GM19023 (cell line): ENCODE data around the gene ZNF385C.

ENCODE experiments used
- ATAC-seq: cut with Tn5 transposase; IDR thresholded peaks from one replicate; pipeline ENCODE4 v1.9.1; 2021; ENCODE audit warnings: mild to moderate bottlenecking, moderate library complexity; ENCODE audit not compliant: unreplicated experiment

Gene ZNF385C

DNA sequence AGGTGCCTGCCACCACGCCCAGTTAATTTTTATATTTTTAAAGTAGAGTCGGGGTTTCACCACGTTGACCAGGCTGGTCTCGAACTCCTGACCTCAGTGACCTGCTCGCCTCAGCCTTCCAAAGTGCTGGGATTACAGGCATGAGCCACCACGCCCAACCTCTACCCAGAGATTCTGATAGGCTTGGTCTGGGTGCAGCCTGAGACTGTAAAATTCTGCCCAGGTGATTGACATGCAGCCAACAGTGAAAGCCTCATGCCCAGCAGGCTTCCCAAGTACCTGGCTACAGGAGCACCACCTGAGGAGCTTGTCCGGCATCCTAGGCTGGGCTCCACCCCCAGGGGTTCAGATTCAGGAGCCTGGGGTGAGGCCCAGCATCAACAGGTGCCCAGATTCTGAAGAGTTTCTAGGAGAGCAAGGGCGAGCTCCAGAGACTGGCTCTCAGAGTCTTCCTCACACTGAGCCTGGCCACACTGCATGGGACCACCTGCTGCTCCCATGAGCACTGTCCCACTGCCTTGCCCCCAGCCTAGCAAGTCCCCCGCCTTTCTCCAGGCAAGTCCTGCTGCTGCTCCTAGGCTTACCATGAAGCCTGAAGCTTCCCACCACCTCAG, 16.6 kb downstream of the ZNF385C start:
- ATAC-seq: no peak

DNA sequence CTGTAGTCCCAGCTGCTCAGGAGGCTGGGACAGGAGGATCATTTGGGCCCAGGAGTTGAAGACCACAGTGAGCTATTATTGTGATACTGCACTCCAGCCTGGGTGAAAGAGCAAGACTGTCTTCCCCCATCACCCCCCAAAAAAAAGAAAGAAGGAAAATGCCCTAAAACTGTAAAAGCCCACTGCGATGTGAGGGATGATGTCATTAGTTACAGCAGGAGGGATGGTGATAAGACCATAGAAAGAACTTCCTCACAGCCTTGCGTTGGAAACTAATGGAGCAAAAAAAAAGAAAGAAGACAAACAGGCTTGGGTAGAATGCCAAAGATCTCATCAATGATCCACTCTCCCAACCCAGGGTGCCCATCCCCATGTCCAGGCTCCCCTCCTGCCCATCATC, 18.7 kb downstream of the ZNF385C start:
- ATAC-seq: no peak

GRCh38 chr17:42078396-42079043, 19.8 kb downstream of the ZNF385C start:
- ATAC-seq: no peak

DNA sequence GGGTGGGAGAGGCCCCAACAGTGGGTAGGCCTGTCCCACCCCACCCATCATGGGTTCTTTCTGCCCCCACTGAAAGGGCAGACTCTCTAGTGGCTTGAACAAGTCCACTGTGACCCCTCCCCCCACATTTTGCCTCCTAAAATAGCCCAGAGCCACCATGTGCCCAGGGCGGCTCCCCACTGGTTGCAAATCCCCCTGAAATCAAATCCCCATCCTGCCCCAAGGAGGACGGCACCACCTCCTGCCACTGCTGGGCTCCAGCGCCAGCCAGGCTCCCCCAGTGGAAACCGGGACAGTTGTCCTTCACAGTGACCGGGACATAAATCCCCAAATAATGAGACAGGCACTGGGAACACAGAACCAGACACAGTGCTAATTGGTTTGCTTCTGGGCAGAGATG, 20.5 kb downstream of the ZNF385C start:
- no peak for ATAC-seq

DNA sequence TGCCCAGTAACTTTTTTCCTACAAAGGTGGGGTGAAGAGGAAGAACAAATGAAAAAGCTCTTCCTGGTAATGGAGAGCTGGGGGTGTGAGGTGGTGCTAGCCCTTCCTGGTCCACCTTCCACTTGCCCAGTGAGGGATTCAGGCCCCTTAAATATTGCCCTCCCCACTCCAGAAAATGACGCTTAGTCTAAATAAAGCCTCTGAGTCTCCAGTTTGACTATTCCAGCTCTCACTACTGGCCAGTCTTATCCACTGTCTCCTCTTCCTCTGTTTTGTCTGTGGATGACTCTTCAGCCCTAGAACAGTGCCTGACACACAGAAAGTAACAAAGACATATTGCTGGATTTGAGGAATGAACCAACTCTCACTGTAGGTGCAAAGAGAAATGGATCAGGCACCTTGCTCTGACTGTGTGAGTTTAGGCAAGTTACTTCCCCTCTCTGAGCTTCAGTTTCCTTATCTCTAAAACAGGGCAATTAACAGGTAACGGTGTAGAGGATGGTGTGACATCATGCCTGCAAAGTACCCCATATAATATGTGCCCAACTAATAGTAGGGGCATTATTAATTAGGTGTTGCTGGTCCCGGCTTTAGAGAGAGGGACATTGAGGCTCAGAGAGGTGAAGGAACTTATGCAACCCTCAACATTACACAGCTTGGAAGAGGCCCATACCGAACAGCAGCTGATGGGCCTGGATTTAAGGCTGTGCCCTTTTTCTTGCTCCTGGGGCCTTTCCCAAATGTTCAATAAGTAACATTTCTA, 21.3 kb downstream of the ZNF385C start:
- no peak for ATAC-seq

DNA sequence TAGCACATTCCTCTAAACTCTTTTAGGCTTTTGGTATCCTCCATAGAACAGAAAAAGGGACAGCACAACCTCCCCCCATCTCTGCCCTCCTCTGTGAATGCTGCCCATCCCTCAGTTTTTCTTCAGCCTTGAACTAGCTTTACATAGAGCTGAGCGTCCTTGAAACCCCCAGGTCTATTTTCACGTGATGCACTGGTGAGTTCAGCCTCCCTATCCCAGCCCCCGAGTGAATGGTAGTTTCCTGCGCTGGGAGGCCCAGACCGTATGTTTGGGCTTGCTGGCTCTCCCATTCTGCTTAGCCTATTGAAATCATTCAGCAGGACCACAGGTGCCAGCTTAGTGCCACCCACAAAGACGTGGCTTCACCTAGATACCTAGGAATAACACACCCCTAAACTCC, 22.5 kb downstream of the ZNF385C start:
- no peak for ATAC-seq

DNA sequence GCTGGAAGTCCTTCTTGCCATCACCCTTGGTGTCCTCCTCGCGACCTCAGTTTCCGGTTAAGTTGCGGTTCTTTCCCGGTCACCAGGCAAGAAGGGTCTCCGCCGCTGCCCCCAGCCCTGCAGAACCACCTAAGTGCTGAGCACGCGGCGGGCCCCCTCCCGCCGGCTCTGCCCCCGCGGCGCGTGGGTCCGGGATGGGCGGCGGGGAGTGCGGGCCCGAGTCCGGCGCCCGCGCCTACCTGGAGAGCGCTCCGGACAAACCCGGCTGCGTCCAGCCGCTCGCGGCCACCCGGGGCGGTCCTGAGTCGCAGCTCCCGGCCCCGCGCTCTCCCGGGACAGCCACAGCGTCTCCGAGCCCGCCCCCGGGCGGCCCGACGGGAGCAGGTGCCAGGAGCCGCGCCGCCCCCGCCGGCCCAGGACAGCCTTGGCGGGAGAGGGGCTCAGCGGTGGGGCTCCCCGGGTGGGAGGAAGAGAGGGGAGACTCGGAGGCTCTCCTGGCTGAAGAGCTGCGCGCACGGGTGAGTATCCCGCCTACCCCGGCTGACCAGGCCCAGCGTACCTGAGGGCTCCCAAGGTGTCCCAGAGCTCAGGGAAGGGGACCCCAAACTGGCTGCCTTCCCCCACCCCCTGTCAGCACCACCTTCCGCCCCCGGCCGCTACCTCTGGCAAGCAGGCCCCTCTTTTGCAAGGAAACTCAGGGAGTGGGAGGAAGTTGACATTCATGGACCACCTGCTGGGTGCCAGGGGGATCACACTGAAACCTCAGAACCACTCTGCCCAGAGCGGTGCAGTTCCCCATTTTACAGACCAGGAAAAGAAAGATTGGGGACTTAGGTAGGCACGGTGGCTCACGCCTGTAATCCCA, 25.7 kb downstream of the ZNF385C start:
- no peak for ATAC-seq

DNA sequence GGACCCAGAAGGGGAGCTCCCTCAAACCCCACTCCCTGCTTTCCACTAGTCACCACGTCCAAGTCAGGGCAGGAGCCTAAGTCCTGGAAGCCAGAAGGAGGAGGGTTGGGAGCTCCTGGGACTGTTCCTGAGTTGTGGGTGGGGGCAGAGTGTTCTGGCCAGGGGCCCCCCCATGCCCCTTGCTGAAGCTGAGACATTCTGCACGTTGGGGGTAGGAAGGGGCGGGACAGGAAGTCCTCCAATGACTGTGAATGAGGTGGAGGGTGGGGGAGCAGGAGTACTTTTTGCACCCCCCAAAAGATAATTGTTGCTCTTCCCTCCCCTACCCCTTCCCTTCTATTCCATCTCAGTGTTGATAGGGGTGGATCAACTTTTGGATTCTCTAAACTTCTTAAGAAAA, 26.5 kb downstream of the ZNF385C start:
- ATAC-seq: no peak

- no peak for ATAC-seq
Observed at GRCh38 chr17:42068979-42069378, 29.3 kb downstream of the ZNF385C start.

DNA sequence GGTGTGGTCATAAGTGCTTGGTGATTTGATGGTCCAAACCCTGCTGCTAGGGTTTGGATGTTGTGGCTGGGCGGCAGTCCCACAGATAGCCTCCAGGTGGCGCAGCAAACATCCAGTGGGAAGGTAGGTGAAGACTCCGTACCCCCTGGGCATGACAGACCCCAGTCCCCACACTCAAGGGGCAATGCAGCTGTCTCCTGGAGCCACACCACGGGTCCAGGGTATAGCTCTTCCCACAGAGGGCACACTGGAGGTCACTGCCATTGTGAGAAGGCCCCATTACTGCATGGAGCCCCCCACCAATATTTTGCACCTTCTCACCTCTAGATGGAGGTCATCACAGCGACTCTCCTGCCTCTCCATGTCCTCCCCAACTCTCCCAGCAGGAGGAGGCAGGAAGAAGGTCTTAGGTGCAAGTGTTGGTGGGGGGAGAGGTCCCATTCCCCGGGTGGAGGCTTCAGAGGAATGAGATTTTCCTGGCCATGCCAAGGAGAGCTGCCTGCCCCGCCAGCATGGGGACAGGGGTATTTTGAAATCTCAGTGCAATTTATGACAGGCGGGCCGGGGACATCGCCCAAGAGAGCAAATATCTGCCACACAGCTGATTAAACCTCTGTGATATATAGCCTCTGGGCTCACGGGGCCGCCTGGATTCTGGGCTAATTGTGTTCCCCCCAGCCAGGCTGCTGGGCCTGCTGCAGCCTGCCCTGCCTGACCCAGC, 30.7 kb downstream of the ZNF385C start:
- no peak for ATAC-seq

GRCh38 chr17:42065201-42065600, 33.1 kb downstream of the ZNF385C start:
- ATAC-seq: no peak

DNA sequence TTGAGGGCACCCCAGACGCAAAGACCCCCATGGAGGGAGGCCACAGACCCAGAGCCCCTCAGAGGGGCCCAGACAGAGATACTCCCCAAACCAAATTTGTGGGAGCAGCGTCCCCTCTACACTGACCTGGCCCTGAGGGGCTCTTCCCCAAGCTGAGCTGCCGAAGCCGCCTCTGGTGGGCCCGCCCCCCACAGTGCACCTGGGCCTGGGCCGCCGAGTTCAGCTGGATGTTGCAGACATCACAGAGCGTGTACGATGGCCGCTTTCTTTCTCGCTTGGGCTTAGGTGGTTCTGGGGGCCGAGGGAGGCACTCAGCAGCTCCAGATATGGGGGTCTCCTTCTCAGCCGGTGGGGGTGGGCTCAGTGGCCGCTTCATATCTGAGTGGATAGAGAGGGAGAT, 35.6 kb downstream of the ZNF385C start:
- ATAC-seq: no peak

- no peak for ATAC-seq
Observed at GRCh38 chr17:42061646-42062487, 36.4 kb downstream of the ZNF385C start.

DNA sequence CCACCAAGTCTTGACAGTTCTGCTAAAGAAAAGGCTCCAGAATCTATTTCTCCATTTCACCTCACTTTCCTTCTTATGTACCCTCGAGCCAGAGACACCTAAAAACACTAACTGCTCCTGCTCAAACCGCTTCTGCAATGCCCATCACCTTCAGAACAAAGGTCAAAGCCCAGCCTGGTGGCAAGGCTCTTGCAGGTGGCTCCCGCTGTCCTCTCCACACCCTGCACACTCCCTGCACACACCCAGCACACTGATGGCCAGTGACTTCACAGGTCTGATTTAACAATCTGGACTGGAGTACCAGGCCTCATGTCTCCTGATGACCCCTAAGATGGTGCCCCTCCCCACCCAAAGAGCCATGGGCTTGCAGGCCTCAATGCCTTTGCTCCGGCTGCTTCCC, 38.0 kb downstream of the ZNF385C start:
- ATAC-seq: no peak

DNA sequence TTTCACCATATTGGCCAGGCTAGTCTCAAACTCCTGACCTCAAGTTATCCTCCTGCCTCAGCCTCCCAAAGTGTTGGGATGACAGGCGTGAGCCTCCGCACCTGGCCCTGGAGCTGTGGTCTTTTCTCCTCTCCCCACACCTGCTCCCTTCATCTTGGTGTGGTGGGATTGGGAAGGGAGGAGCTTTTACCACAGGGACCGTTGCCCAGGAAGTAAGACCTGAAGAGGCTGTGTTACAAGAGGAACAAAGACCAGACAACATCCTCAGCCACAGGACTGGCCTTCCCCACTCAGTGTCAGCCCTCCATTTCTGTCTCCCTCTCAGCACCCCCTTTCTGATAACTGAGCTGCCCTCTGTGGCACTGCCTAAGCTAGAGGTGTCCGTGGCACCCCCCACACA, 38.5 kb downstream of the ZNF385C start:
- no peak for ATAC-seq

DNA sequence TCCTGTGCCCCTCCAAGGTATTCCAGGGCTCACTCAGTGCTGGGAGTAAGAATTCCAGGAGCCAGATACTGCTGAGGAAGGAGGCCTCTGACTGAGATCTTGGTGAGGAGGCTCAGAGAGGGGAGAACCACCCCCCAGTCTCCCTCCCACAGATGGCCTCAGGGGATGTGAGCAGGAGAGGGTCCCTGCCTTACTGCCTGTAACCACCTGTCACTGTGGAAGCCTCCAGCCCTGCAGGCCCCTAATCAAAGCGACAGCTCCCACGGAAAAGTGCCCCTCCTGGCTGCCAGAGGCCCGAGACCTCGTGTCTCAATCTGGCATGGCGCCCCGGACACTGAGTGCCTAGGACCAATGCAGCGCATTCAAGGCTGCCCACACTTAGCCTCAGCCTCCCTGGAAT, 40.2 kb downstream of the ZNF385C start:
- ATAC-seq: no peak

DNA sequence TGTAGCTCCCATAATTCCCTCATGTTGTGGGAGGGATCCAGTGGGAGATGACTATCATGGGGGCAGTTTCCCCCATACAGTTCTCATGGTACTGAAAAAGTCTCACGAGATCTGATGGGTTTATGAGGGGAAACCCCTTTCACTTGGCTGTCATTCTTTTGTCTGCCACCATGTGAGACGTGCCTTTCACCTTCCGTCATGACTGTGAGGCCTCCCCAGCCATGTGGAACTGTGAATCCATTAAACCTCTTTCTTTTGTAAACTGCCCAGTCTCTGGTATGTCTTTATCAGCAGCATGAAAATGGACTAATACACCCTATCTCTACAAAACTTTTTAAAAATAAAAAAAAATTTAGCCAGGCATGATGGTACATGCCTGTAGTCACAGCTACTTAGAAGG, 41.6 kb downstream of the ZNF385C start:
- ATAC-seq: no peak

DNA sequence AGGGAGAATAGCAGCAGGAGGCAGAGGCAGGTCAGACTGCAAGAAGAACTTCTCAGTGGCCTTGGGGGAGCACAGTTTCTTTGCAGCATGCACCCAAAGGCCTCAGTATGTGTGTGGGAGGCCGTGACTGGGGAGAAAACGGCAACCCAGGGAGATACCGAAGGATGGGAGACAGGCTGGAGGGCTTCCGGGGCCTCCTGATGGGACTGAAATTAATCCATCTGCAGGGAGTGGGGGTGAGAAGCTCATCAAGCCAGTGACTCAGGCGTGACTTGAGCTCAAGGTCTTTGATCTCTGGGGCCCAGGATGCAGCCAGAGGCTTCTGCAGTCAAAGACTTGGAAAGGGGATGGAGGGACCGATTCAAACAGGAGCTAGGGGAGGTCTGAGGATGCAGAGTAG, 42.8 kb downstream of the ZNF385C start:
- no peak for ATAC-seq

DNA sequence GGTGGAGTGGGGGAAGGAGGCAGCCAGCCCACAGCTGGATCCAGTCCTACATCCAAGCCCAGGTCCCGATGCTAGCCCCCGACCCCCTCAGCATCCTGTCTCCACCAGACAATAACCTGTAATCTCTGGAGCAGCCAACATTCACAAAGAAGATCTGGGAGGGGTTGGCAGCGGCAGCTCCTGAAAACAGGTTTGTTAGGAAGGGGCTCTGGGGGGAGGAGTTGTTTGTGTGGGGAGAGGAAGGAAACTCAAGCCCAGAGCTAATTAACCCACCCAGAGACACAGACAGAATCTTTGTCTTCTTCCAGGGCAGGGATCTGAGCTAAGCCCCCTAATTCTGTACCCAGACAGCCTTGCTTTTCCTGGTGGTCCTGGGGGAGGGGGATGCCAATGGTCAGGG, 43.2 kb downstream of the ZNF385C start:
- ATAC-seq: no peak
